HepG2 (cell line): ENCODE data around the gene CRY1. TPM values are rescaled to one million over a fixed set of nuclear protein-coding genes. Genes with fewer than 3 reads are reported as not detected.

Experiments
- ARID3A ChIP-seq: IDR thresholded peaks from 2 replicates; pipeline ENCODE4 v1.6.1; 2012; ENCODE audit warnings: low read depth, low read length, improper control_type of control experiment
- CAMTA2 ChIP-seq: sonication (generic); formaldehyde crosslinking; IDR thresholded peaks from 2 replicates; pipeline ENCODE4 v1.4.0; 2020; ENCODE audit warnings: mild to moderate bottlenecking, missing genetic modification reagents, borderline replicate concordance
- HOXA9 ChIP-seq: sonication (generic); formaldehyde crosslinking; IDR thresholded peaks from 2 replicates; pipeline ENCODE4 v1.8.1; 2022; ENCODE audit warnings: missing genetic modification reagents, mild to moderate bottlenecking, moderate library complexity, borderline replicate concordance
- MAFG ChIP-seq: sonication (generic); formaldehyde crosslinking; IDR thresholded peaks from 2 replicates; pipeline ENCODE4 v1.5.1; 2020; ENCODE audit warnings: mild to moderate bottlenecking, missing genetic modification reagents
- MXI1 ChIP-seq: IDR thresholded peaks from 3 replicates; pipeline ENCODE4 v1.6.1; 2012; ENCODE audit warnings: low read depth, low read length, inconsistent platforms, borderline replicate concordance
- PCBP2 ChIP-seq: fragments of 200-400 bp; formaldehyde crosslinking; optimal IDR thresholded peaks from 2 replicates; pipeline ENCODE3; 2018; ENCODE audit warnings: low read length, low read depth; ENCODE audit not compliant: poor library complexity, severe bottlenecking
- PLSCR1 ChIP-seq: sonication (generic); formaldehyde crosslinking; IDR thresholded peaks from 2 replicates; pipeline ENCODE4 v1.5.0; 2020; ENCODE audit warnings: missing genetic modification reagents, mild to moderate bottlenecking, borderline replicate concordance
- PTBP1 ChIP-seq: fragments of 200-400 bp; formaldehyde crosslinking; IDR thresholded peaks from 2 replicates; pipeline ENCODE4 v1.6.1; 2018; ENCODE audit warnings: low read length, low read depth; ENCODE audit not compliant: poor library complexity, severe bottlenecking
- RNF2 ChIP-seq: fragments of 450-650 bp; conservative IDR thresholded peaks from 2 replicates; pipeline ENCODE4 v1.6.1; 2016; ENCODE audit warnings: low read depth
- ZNF18 ChIP-seq: sonication (generic); formaldehyde crosslinking; IDR thresholded peaks from 2 replicates; pipeline ENCODE4 v1.8.0; 2022; ENCODE audit warnings: mild to moderate bottlenecking, missing genetic modification reagents; ENCODE audit not compliant: insufficient replicate concordance
- ZNF282 ChIP-seq: fragments of 450-650 bp; IDR thresholded peaks from 2 replicates; pipeline ENCODE4 v1.6.1; 2018; ENCODE audit not compliant: partially characterized antibody
- ZNF510 ChIP-seq: sonication (generic); formaldehyde crosslinking; IDR thresholded peaks from 2 replicates; pipeline ENCODE4 v1.4.0; 2020; ENCODE audit warnings: low read depth, mild to moderate bottlenecking, missing genetic modification reagents
- ZNF550 ChIP-seq: sonication (generic); formaldehyde crosslinking; IDR thresholded peaks from 2 replicates; pipeline ENCODE4 v1.4.0; 2020; ENCODE audit warnings: mild to moderate bottlenecking, missing genetic modification reagents, borderline replicate concordance
- ZNF556 ChIP-seq: sonication (generic); formaldehyde crosslinking; IDR thresholded peaks from 2 replicates; pipeline ENCODE4 v1.4.0; 2020; ENCODE audit warnings: mild to moderate bottlenecking, missing genetic modification reagents, borderline replicate concordance
- ZNF776 ChIP-seq: sonication (generic); formaldehyde crosslinking; IDR thresholded peaks from 2 replicates; pipeline ENCODE4 v1.4.0; 2020; ENCODE audit warnings: mild to moderate bottlenecking, missing genetic modification reagents
- polyA plus RNA-seq, 8 experiments: library from polyadenylated mRNA; depleted of rRNA in 3 of 8; stranded (reverse) in 7 of 8; unstranded in 1 of 8; fragments of >200 nt; fragmentation: Illumina TruSeq in 4 of 8; extraction: Trizol in 4 of 8; gene quantifications; 2 replicates each; pipeline versions ENCODE4 v1.2.1 to v1.2.3, GENCODE V29; 2011 to 2016; ENCODE audit warnings: low read depth in 4 of 8, missing spikeins in 1 of 8, mixed read lengths in 1 of 8; ENCODE audit not compliant: insufficient read depth in 1 of 8
- total RNA-seq, 5 experiments: library from RNA; depleted of rRNA; stranded (reverse); fragments of >200 nt; fragmentation: Illumina TruSeq; extraction: Trizol; gene quantifications; 2 replicates each; pipeline ENCODE4 v1.2.3, GENCODE V29; 2016; ENCODE audit warnings: low read depth in 1 of 5
- TF ChIP-seq, protein P1 (sequence below), 2 experiments: sonication (generic) in 1 of 2; formaldehyde crosslinking in 1 of 2; IDR thresholded peaks; 2 replicates each; pipeline versions ENCODE4 v1.4.0 to v1.6.1; 2016 to 2020; ENCODE audit warnings: borderline replicate concordance in 1 of 2, low read depth in 1 of 2, mild to moderate bottlenecking in 1 of 2, missing genetic modification reagents in 1 of 2
- TF ChIP-seq, protein P2 (sequence below): sonication (generic); formaldehyde crosslinking; IDR thresholded peaks from 2 replicates; pipeline ENCODE4 v1.5.1; 2020; ENCODE audit warnings: mild to moderate bottlenecking, missing genetic modification reagents, moderate library complexity

CRY1 gene
- total and polyA plus RNA-seq, 2 of the 13 experiments (the other 11 are each of a cell fraction or from before 2014, with no cell fraction given): 11.4 to 13.9 TPM

- TF ChIP-seq ZNF18 (CRISPR knock-in tag) (peak; percentile 94), PLSCR1 (no peak), HOXA9 (CRISPR knock-in tag) (no peak), ZNF776 (CRISPR knock-in tag) (no peak), ZNF510 (CRISPR knock-in tag) (no peak), MAFG (CRISPR knock-in tag) (no peak), PTBP1 (no peak), CAMTA2 (no peak), PCBP2 (no peak), ARID3A (no peak), MXI1 (peak; percentile 74; the same call in 1 of the 3 replicates), ZNF556 (0 out of 2 replicates have a peak, but pooled peaks have one; percentile 26), ZNF550 (CRISPR knock-in tag) (no peak), RNF2 (0 out of 2 replicates have a peak, but pooled peaks have one; percentile 24), ZNF282 (no peak)
- TF ChIP-seq, protein P1, sequence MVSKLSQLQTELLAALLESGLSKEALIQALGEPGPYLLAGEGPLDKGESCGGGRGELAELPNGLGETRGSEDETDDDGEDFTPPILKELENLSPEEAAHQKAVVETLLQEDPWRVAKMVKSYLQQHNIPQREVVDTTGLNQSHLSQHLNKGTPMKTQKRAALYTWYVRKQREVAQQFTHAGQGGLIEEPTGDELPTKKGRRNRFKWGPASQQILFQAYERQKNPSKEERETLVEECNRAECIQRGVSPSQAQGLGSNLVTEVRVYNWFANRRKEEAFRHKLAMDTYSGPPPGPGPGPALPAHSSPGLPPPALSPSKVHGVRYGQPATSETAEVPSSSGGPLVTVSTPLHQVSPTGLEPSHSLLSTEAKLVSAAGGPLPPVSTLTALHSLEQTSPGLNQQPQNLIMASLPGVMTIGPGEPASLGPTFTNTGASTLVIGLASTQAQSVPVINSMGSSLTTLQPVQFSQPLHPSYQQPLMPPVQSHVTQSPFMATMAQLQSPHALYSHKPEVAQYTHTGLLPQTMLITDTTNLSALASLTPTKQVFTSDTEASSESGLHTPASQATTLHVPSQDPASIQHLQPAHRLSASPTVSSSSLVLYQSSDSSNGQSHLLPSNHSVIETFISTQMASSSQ (IDR thresholded peaks at IDR 0.05; ENCODE audit: low read depth): no peak
- TF ChIP-seq, protein P1 (CRISPR knock-in tag; IDR thresholded peaks at IDR 0.05; ENCODE audit: borderline replicate concordance): peak; percentile 49; the same call in 1 of the 2 replicates
- TF ChIP-seq, protein P2, sequence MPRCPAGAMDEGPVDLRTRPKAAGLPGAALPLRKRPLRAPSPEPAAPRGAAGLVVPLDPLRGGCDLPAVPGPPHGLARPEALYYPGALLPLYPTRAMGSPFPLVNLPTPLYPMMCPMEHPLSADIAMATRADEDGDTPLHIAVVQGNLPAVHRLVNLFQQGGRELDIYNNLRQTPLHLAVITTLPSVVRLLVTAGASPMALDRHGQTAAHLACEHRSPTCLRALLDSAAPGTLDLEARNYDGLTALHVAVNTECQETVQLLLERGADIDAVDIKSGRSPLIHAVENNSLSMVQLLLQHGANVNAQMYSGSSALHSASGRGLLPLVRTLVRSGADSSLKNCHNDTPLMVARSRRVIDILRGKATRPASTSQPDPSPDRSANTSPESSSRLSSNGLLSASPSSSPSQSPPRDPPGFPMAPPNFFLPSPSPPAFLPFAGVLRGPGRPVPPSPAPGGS (CRISPR knock-in tag): no peak
These were observed 106.5 kb downstream of the CRY1 start, which contains the start of gene MTERF2 (continued) for GRCh38 chr12:106986625-106987389.
